Measurements from ENCODE around the gene PRSS33. TPM values are rescaled to one million over a fixed set of nuclear protein-coding genes. Genes with fewer than 3 reads are reported as not detected.

Gene PRSS33
- total and polyA plus RNA-seq, 9 of the 15 experiments (the other 6 are each of a cell fraction or from before 2014, with no cell fraction given), result not detected

- TF ChIP-seq PATZ1 (CRISPR knock-in tag; IDR thresholded peaks at IDR 0.05; ENCODE audit: borderline replicate concordance) (no peak), BRF2 (IDR thresholded peaks at IDR 0.05; ENCODE audit: borderline replicate concordance, insufficient read depth, insufficient read length) (no peak), ID3 (CRISPR knock-in tag; IDR thresholded peaks at IDR 0.05) (no peak), ID3 (tag; IDR thresholded peaks at IDR 0.05) (no peak), WHSC1 (IDR thresholded peaks at IDR 0.05; ENCODE audit: low read length) (no peak), NFATC3 (IDR thresholded peaks at IDR 0.05) (no peak), CEBPG (CRISPR knock-in tag; IDR thresholded peaks at IDR 0.05) (0 out of 2 replicates have a peak, but pooled peaks have one; percentile 25), CEBPG (tag; conservative IDR thresholded peaks at IDR 0.05 in 1 of 2, IDR thresholded peaks at IDR 0.05 in 1 of 2) (no peak), FOXO4 (CRISPR knock-in tag; IDR thresholded peaks at IDR 0.05) (no peak), ZNF583 (CRISPR knock-in tag; IDR thresholded peaks at IDR 0.05) (no peak), TSHZ1 (CRISPR knock-in tag; IDR thresholded peaks at IDR 0.05) (no peak), PHF8 (IDR thresholded peaks at IDR 0.05; ENCODE audit: borderline replicate concordance, low read length) (no peak), ZNF436 (CRISPR knock-in tag; IDR thresholded peaks at IDR 0.05) (no peak), SAFB (IDR thresholded peaks at IDR 0.05; ENCODE audit: borderline replicate concordance, low read depth, low read length) (peak; percentile 95), ZNF830 (CRISPR knock-in tag; IDR thresholded peaks at IDR 0.05) (no peak)
Measured at GRCh38 chr16:2817340-2818271, 30.2 kb upstream of the PRSS33 start (continued).

Measured in K562 (cell line).